DND-41 (cell line): ENCODE results near the gene SCRN2.

ENCODE experiments used
- ATAC-seq: fragments of 200-7000 bp; cut with Tn5 transposase; 3 replicates; pipeline ENCODE4 v1.9.1; 2021; ENCODE audit warnings: low read depth; ENCODE audit not compliant: insufficient read depth
- DNase-seq: peaks from one replicate; pipeline ENCODE4 v3.0.0-alpha.2; 2020
- H2AFZ ChIP-seq: 2 replicates; pipeline ENCODE4 v1.6.0; 2012; ENCODE audit warnings: low read depth, low read length
- H3K27ac ChIP-seq: 2 replicates; pipeline ENCODE4 v1.5.1; 2012; ENCODE audit warnings: low read length, inconsistent platforms
- H3K27me3 ChIP-seq: fragments of 200-600 bp; sonication (generic); 2 replicates; pipeline ENCODE4 v1.6.0; 2012; ENCODE audit warnings: low read length, mild to moderate bottlenecking, inconsistent platforms; ENCODE audit not compliant: insufficient read depth, poor library complexity
- H3K36me3 ChIP-seq: 2 replicates; pipeline ENCODE4 v1.5.1; 2012; ENCODE audit warnings: low read length, inconsistent platforms; ENCODE audit not compliant: insufficient read depth
- H3K4me1 ChIP-seq: 2 replicates; pipeline ENCODE4 v1.5.1; 2012; ENCODE audit warnings: mild to moderate bottlenecking, low read length; ENCODE audit not compliant: insufficient read depth
- H3K4me2 ChIP-seq: 2 replicates; pipeline ENCODE4 v1.6.0; 2012; ENCODE audit warnings: mild to moderate bottlenecking, moderate library complexity, low read length, inconsistent platforms; ENCODE audit not compliant: insufficient read depth
- H3K4me3 ChIP-seq, 2 experiments: fragments of 200-600 bp in 1 of 2; shearing (Covaris generic) in 1 of 2; 2 replicates each; pipeline ENCODE4 v1.5.1; 2012 to 2016; ENCODE audit warnings: inconsistent platforms in 2 of 2, low read length in 2 of 2, mild to moderate bottlenecking in 2 of 2, low read depth in 1 of 2, moderate library complexity in 1 of 2
- H3K79me2 ChIP-seq: 2 replicates; pipeline ENCODE4 v1.6.0; 2012; ENCODE audit warnings: low read length, inconsistent platforms; ENCODE audit not compliant: insufficient read depth
- H3K9ac ChIP-seq: 2 replicates; pipeline ENCODE4 v1.6.0; 2012; ENCODE audit warnings: low read depth, mild to moderate bottlenecking, inconsistent platforms, low read length, moderate library complexity
- H3K9me3 ChIP-seq: 2 replicates; pipeline ENCODE4 v1.5.1; 2012; ENCODE audit warnings: low read length, moderate library complexity, mild to moderate bottlenecking, inconsistent platforms; ENCODE audit not compliant: insufficient read depth, severe bottlenecking
- H4K20me1 ChIP-seq: 2 replicates; pipeline ENCODE4 v1.6.0; 2012; ENCODE audit warnings: low read length; ENCODE audit not compliant: insufficient read depth
- CTCF ChIP-seq: IDR thresholded peaks from 2 replicates; pipeline ENCODE4 v1.5.1; 2012; ENCODE audit warnings: borderline replicate concordance, low read length, moderate library complexity, mild to moderate bottlenecking; ENCODE audit not compliant: poor library complexity, severe bottlenecking; ENCODE audit errors: extremely low read depth
- EZH2 ChIP-seq: IDR thresholded peaks from 3 replicates; pipeline ENCODE4 v1.6.1; 2012; ENCODE audit warnings: borderline replicate concordance, low read depth, mild to moderate bottlenecking, moderate library complexity, low read length, inconsistent platforms; ENCODE audit not compliant: severe bottlenecking

The SCRN2 gene

GRCh38 chr17:47836601-47837000 lies 4.5 kb downstream of the SCRN2 start:
- TF ChIP-seq EZH2, result no peak
- TF ChIP-seq CTCF, result no peak
- Histone ChIP-seq H3K27me3 (no peaks in the 10 kb centered on the region), H3K4me3 (no peak overlapping the region), H3K36me3 (peaks cover 21% of the 10 kb centered on the region), H2AFZ (no peak overlapping the region), H3K27ac (no peak overlapping the region), H3K4me1 (peaks cover 30% of the 10 kb centered on the region), H3K9ac (no peak overlapping the region), H3K79me2 (peaks cover 8% of the 10 kb centered on the region), H3K4me2 (no peak overlapping the region), H4K20me1 (no peaks in the 10 kb centered on the region), H3K9me3 (no peaks in the 10 kb centered on the region)
- ATAC-seq, result no peak
- no peak for DNase-seq

- Histone ChIP-seq H3K79me2 (peaks cover 16% of the 10 kb centered on the region), H3K36me3 (peaks cover 21% of the 10 kb centered on the region), H4K20me1 (peaks cover 6% of the 10 kb centered on the region), H3K27me3 (no peaks in the 10 kb centered on the region), H3K4me1 (peaks cover 29% of the 10 kb centered on the region), H3K4me3 (no peak overlapping the region), H2AFZ (no peak overlapping the region), H3K9me3 (no peaks in the 10 kb centered on the region), H3K4me2 (no peak overlapping the region), H3K9ac (no peak overlapping the region), H3K27ac (no peak overlapping the region)
- TF ChIP-seq EZH2 (no peak), CTCF (no peak)
- DNase-seq (no peak), ATAC-seq (no peak)
These were observed 6.3 kb downstream of the SCRN2 start for GRCh38 chr17:47834756-47835155.

- H3K27me3 ChIP-seq, result no peaks in the 10 kb centered on the region
- peak overlapping the region; percentile 93 to 97; a peak in 3 of 4 replicates for H3K4me3 ChIP-seq
- peaks cover 30% of the 10 kb centered on the region for H3K4me1 ChIP-seq
- peak overlapping the region; percentile 77 for H3K9ac ChIP-seq
- no peaks in the 10 kb centered on the region for H3K9me3 ChIP-seq
- no peak for TF ChIP-seq CTCF
- TF ChIP-seq EZH2, result no peak
- H2AFZ ChIP-seq, result peak overlapping the region; percentile 97
- H3K4me2 ChIP-seq, result peak overlapping the region; percentile 73
- H3K79me2 ChIP-seq, result peaks cover 32% of the 10 kb centered on the region
- no peak for DNase-seq
- H3K36me3 ChIP-seq, result peaks cover 24% of the 10 kb centered on the region
- peaks cover 6% of the 10 kb centered on the region for H4K20me1 ChIP-seq
- ATAC-seq, result no peak
- H3K27ac ChIP-seq, result peak overlapping the region; percentile 7
These were observed 9.1 kb downstream of the SCRN2 start for GRCh38 chr17:47831934-47832327.
